CD8-positive, alpha-beta memory T cell (primary cell): Measurements from ENCODE around the gene ARID1B. TPM values are rescaled to one million over a fixed set of nuclear protein-coding genes. Genes with fewer than 3 reads are reported as not detected.

Experiments
- CTCF ChIA-PET: fragments of 350-600 bp; sonication (Branson Sonifier 250); formaldehyde crosslinking; loops from one replicate; lab custom pipeline; 2021; ENCODE audit warnings: antibody characterized with exemption; lab: Charles Lee
- POLR2A ChIA-PET: fragments of 350-600 bp; sonication (Branson Sonifier 250); formaldehyde crosslinking; loops from one replicate; lab custom pipeline; 2021; ENCODE audit warnings: antibody characterized with exemption; lab: Charles Lee
- DNase-seq, 5 donors: peaks; one replicate each; pipeline versions ENCODE4 v3.0.0 to v3.0.0-alpha.2; 2020 to 2022; ENCODE audit warnings: mixed read lengths in 1 of 5
- H3K27ac ChIP-seq: one replicate; pipeline ENCODE4 v1.7.0; 2013; ENCODE audit warnings: low read depth, mild to moderate bottlenecking, low read length, moderate library complexity
- H3K27me3 ChIP-seq: 2 replicates; pipeline ENCODE4 v1.7.0; 2013; ENCODE audit warnings: low read length, mild to moderate bottlenecking; ENCODE audit not compliant: insufficient read depth, poor library complexity, severe bottlenecking
- H3K36me3 ChIP-seq: 2 replicates; pipeline ENCODE4 v1.7.0; 2013; ENCODE audit warnings: mild to moderate bottlenecking, low read length, moderate library complexity; ENCODE audit not compliant: insufficient read depth
- H3K4me1 ChIP-seq: 2 replicates; pipeline ENCODE4 v1.7.0; 2013; ENCODE audit warnings: mild to moderate bottlenecking, low read length, moderate library complexity; ENCODE audit not compliant: insufficient read depth
- H3K4me3 ChIP-seq: 2 replicates; pipeline ENCODE4 v1.7.0; 2013; ENCODE audit warnings: mild to moderate bottlenecking, low read length
- H3K9me3 ChIP-seq: 2 replicates; pipeline ENCODE4 v1.7.0; 2013; ENCODE audit warnings: mild to moderate bottlenecking, low read length
- H3K27ac Mint-ChIP-seq, 8 donors: one replicate each; pipeline ENCODE4 v1.8.0; 2020 to 2021; ENCODE audit warnings: mixed read lengths in 8 of 8, mild to moderate bottlenecking in 6 of 8, inconsistent platforms in 3 of 8, moderate library complexity in 3 of 8
- H3K27me3 Mint-ChIP-seq, 2 donors: one replicate each; pipeline ENCODE4 v1.8.0; 2020 to 2021; ENCODE audit warnings: mixed read lengths in 2 of 2, mild to moderate bottlenecking in 1 of 2, moderate library complexity in 1 of 2
- H3K36me3 Mint-ChIP-seq, 3 donors: one replicate each; pipeline ENCODE4 v1.8.0; 2020 to 2021; ENCODE audit warnings: mixed read lengths in 3 of 3, inconsistent platforms in 1 of 3, mild to moderate bottlenecking in 1 of 3
- H3K4me1 Mint-ChIP-seq, 3 donors: one replicate each; pipeline ENCODE4 v1.8.0; 2020 to 2021; ENCODE audit warnings: mixed read lengths in 3 of 3, inconsistent platforms in 1 of 3, mild to moderate bottlenecking in 1 of 3
- H3K4me3 Mint-ChIP-seq, 7 donors: one replicate each; pipeline ENCODE4 v1.8.0; 2020 to 2021; ENCODE audit warnings: mixed read lengths in 7 of 7, mild to moderate bottlenecking in 6 of 7, moderate library complexity in 4 of 7, inconsistent platforms in 2 of 7
- H3K9me3 Mint-ChIP-seq, 5 donors: one replicate each; pipeline ENCODE4 v1.8.0; 2020 to 2022; ENCODE audit warnings: mixed read lengths in 5 of 5, mild to moderate bottlenecking in 3 of 5, moderate library complexity in 2 of 5, inconsistent platforms in 1 of 5
- polyA plus RNA-seq: library from polyadenylated mRNA; unstranded; fragments of 300-500 nt; fragmentation: Illumina TruSeq; gene quantifications from one replicate; pipeline ENCODE4 v1.2.3, GENCODE V29; 2021
- total RNA-seq, 2 experiments: library from RNA; stranded (reverse); gene quantifications; one replicate each; pipeline ENCODE4 v1.2.3, GENCODE V29; 2021

Gene ARID1B
- total and polyA plus RNA-seq, 3 experiments from 2014 or later: 19.1 to 57.9 (median 53.0) TPM

GRCh38 chr6:157206359-157206815 lies 429.2 kb downstream of the ARID1B start:
- no peak for DNase-seq
- Histone ChIP-seq H3K27me3 (no peaks in the 10 kb centered on the region), H3K9me3 (no peaks in the 10 kb centered on the region), H3K4me1 (no peaks in the 10 kb centered on the region), H3K4me3 (no peak overlapping the region), H3K27ac (no peak overlapping the region), H3K36me3 (peaks cover 10% of the 10 kb centered on the region)
- Mint-ChIP-seq H3K27me3 (no peaks in the 10 kb centered on the region), H3K4me3 (peak overlapping the region in 1 of 7 donors; percentile 25), H3K9me3 (no peaks in the 10 kb centered on the region), H3K27ac (peak overlapping the region in 2 of 8 donors; percentile 24 to 78), H3K36me3 (peaks cover 16 to 65% (median 28%) of the 10 kb centered on the region in 3 donors), H3K4me1 (no peaks in the 10 kb centered on the region)
- ChIA-PET CTCF (no interaction called here), POLR2A (no interaction called here)

- no peak overlapping the region for H3K4me3 ChIP-seq
- H3K36me3 Mint-ChIP-seq: peaks cover 16 to 56% (median 20%) of the 10 kb centered on the region in 3 donors
- CTCF ChIA-PET: no interaction called here
- no peak for DNase-seq
- peaks cover 10% of the 10 kb centered on the region for H3K36me3 ChIP-seq
- no peaks in the 10 kb centered on the region for H3K27me3 ChIP-seq
- no peaks in the 10 kb centered on the region for H3K4me1 Mint-ChIP-seq
- no peaks in the 10 kb centered on the region for H3K9me3 Mint-ChIP-seq
- H3K27ac ChIP-seq: no peak overlapping the region
- H3K4me3 Mint-ChIP-seq: no peak overlapping the region
- no peak overlapping the region for H3K27ac Mint-ChIP-seq
- no peaks in the 10 kb centered on the region for H3K9me3 ChIP-seq
- POLR2A ChIA-PET: no interaction called here
- no peaks in the 10 kb centered on the region for H3K4me1 ChIP-seq
- H3K27me3 Mint-ChIP-seq: peaks cover 0 to 2% of the 10 kb centered on the region in 2 donors
These were observed 430.4 kb downstream of the ARID1B start for GRCh38 chr6:157207521-157208076.

- H3K27ac ChIP-seq: no peak overlapping the region
- H3K9me3 ChIP-seq: no peaks in the 10 kb centered on the region
- Mint-ChIP-seq H3K4me3 (no peak overlapping the region), H3K4me1 (no peaks in the 10 kb centered on the region), H3K27me3 (peaks cover 0 to 2% of the 10 kb centered on the region in 2 donors), H3K27ac (peak overlapping the region in 2 of 8 donors; percentile 28 to 60), H3K36me3 (peaks cover 16 to 38% (median 18%) of the 10 kb centered on the region in 3 donors), H3K9me3 (no peaks in the 10 kb centered on the region)
- peaks cover 10% of the 10 kb centered on the region for H3K36me3 ChIP-seq
- H3K4me3 ChIP-seq: no peak overlapping the region
- ChIA-PET POLR2A (no interaction called here), CTCF (no interaction called here)
- no peak for DNase-seq
- no peaks in the 10 kb centered on the region for H3K4me1 ChIP-seq
- no peaks in the 10 kb centered on the region for H3K27me3 ChIP-seq
These were observed 432.8 kb downstream of the ARID1B start for GRCh38 chr6:157209865-157210530.

GRCh38 chr6:157210954-157211353 lies 433.8 kb downstream of the ARID1B start:
- peaks cover 0 to 2% of the 10 kb centered on the region in 2 donors for H3K27me3 Mint-ChIP-seq
- no peaks in the 10 kb centered on the region for H3K9me3 Mint-ChIP-seq
- H3K27ac Mint-ChIP-seq: no peak overlapping the region
- H3K27ac ChIP-seq: no peak overlapping the region
- no peak overlapping the region for H3K4me3 Mint-ChIP-seq
- H3K9me3 ChIP-seq: no peaks in the 10 kb centered on the region
- no peak for DNase-seq
- no peak overlapping the region for H3K4me3 ChIP-seq
- no peaks in the 10 kb centered on the region for H3K4me1 ChIP-seq
- H3K4me1 Mint-ChIP-seq: no peaks in the 10 kb centered on the region
- H3K36me3 Mint-ChIP-seq: peaks cover 6 to 30% (median 12%) of the 10 kb centered on the region in 3 donors
- H3K36me3 ChIP-seq: peaks cover 5% of the 10 kb centered on the region
- POLR2A ChIA-PET: no interaction called here
- CTCF ChIA-PET: no interaction called here
- H3K27me3 ChIP-seq: no peaks in the 10 kb centered on the region

GRCh38 chr6:157211603-157212455 lies 434.7 kb downstream of the ARID1B start:
- Mint-ChIP-seq H3K4me1 (no peaks in the 10 kb centered on the region), H3K27ac (peak overlapping the region in 1 of 8 donors; percentile 50), H3K9me3 (no peaks in the 10 kb centered on the region), H3K27me3 (peaks cover 0 to 4% of the 10 kb centered on the region in 2 donors), H3K4me3 (no peak overlapping the region), H3K36me3 (peaks cover 0 to 21% (median 7%) of the 10 kb centered on the region in 3 donors)
- no peak overlapping the region for H3K4me3 ChIP-seq
- H3K4me1 ChIP-seq: no peaks in the 10 kb centered on the region
- H3K36me3 ChIP-seq: no peaks in the 10 kb centered on the region
- no peak overlapping the region for H3K27ac ChIP-seq
- no peaks in the 10 kb centered on the region for H3K9me3 ChIP-seq
- POLR2A ChIA-PET: interaction anchor here (0.5 kb wide), 1 partner anchor 24 kb away, joined by 4 read pairs; no protein-coding TSS in a partner anchor
- no peak for DNase-seq
- H3K27me3 ChIP-seq: no peaks in the 10 kb centered on the region
- CTCF ChIA-PET: interaction anchor here (1.1 to 1.4 kb wide), 2 partner anchors 12 to 24 kb away, joined by 4 to 5 read pairs; no protein-coding TSS in a partner anchor

GRCh38 chr6:157213426-157213825 lies 436.2 kb downstream of the ARID1B start:
- Histone ChIP-seq H3K36me3 (no peaks in the 10 kb centered on the region), H3K4me1 (no peaks in the 10 kb centered on the region), H3K27me3 (no peaks in the 10 kb centered on the region), H3K9me3 (no peaks in the 10 kb centered on the region), H3K4me3 (no peak overlapping the region), H3K27ac (no peak overlapping the region)
- Mint-ChIP-seq H3K36me3 (peaks cover 0 to 5% (median 3%) of the 10 kb centered on the region in 3 donors), H3K4me1 (no peaks in the 10 kb centered on the region), H3K27me3 (peaks cover 0 to 4% of the 10 kb centered on the region in 2 donors), H3K9me3 (no peaks in the 10 kb centered on the region), H3K27ac (no peak overlapping the region), H3K4me3 (no peak overlapping the region)
- ChIA-PET POLR2A (no interaction called here), CTCF (interaction anchor here (1.4 kb wide), 1 partner anchor 23 kb away, joined by 5 read pairs; no protein-coding TSS in a partner anchor)
- no peak for DNase-seq

GRCh38 chr6:157213907-157214565 lies 436.9 kb downstream of the ARID1B start:
- no peaks in the 10 kb centered on the region for H3K9me3 ChIP-seq
- no peak overlapping the region for H3K27ac ChIP-seq
- Mint-ChIP-seq H3K4me1 (no peaks in the 10 kb centered on the region), H3K27ac (no peak overlapping the region), H3K36me3 (peaks cover 0 to 3% (median 2%) of the 10 kb centered on the region in 3 donors), H3K27me3 (peaks cover 0 to 4% of the 10 kb centered on the region in 2 donors), H3K9me3 (no peaks in the 10 kb centered on the region), H3K4me3 (no peak overlapping the region)
- H3K27me3 ChIP-seq: no peaks in the 10 kb centered on the region
- CTCF ChIA-PET: no interaction called here
- no peak for DNase-seq
- H3K4me1 ChIP-seq: no peaks in the 10 kb centered on the region
- H3K4me3 ChIP-seq: no peak overlapping the region
- POLR2A ChIA-PET: no interaction called here
- H3K36me3 ChIP-seq: no peaks in the 10 kb centered on the region
